ENCODE measurements around the gene TRMT11.
A peak's percentile ranks its signal among the peaks of the same experiment; 100 is the strongest.
"Not testable (repeated sequence)": the region's sequence is repeated elsewhere in the genome, so short reads cannot be mapped to it uniquely, and the experiment has no call there.

The TRMT11 gene

DNA sequence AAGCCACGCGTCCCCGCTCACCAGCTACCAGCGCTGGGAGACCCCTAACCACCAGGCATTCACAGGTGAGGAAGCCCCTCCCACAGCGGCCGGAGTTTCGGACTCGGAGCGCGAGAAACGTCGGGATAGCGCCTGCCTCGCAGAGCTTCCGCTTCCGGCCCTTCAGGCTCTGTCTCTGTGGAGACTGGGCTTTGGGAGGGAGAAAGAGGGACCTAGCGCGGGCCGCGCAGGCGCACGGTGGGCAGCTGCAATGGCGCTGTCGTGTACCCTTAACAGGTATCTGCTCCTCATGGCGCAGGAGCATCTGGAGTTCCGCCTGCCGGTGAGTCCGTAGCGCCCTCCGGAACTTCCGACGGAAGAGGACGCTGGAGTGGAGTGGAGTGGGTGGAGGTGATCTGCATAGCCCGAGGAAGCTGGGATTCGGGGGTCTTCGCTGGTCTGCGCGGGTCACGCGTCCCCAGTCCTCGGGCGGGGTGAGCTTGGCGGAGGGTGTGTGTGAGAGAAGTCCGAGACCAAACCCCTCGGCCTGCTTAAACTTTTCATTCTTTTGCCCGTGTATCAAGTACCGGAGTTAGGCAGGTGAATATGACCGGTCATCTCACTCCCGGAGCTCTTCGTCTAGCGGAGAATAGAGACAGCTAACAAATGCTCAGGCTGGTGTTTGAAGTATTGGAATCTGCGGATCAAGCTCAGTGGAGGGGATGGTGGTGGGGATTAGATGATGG lies at the start of gene TRMT11:
TRMT11 (plus strand) TSS at position 240 of the 725 bp plus-strand sequence; CDS start at position 251, 11 bp downstream.
- peak; percentile 62 for DNase-seq (ENCODE audit: low read depth)

DNA sequence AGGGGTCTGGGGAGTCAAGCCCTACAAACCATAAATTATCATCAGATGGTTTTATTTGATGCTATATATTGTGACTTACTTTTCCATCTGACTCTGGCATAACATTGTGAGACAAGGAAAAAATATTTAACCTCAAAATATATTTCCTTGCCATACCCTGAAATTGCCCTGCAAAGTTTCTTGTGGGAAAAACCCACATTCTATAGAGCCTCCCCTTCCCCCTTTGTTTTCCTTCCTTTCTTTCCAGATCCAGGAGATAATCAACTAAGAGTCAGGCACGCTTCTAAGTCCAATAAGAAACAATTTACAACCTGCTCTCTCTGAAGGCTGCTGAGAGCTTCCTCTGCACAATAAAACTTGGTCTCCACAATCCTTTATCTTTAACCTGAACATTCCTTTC lies 47.3 kb upstream of the TRMT11 start:
- DNase-seq (ENCODE audit: low read depth): no peak

DNA sequence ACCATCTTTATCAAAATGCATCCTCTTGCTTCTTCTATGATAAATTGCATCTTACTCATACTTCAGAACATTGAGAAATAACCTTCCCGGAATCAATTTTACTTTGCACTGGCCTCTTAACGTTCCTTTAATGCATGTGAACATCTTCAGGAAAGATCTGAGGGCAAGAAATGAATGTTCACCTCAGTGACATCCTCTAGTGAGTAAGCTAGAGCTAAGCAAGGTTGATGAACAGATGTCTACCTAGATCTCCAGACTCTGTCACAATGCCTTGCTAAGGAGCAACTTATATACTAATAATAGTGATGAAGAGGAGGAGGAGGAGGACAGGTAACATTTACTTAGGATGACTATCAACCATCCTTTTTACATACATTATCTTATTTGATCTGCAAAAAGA lies 46.5 kb upstream of the TRMT11 start:
- DNase-seq (ENCODE audit: low read depth): no peak

DNA sequence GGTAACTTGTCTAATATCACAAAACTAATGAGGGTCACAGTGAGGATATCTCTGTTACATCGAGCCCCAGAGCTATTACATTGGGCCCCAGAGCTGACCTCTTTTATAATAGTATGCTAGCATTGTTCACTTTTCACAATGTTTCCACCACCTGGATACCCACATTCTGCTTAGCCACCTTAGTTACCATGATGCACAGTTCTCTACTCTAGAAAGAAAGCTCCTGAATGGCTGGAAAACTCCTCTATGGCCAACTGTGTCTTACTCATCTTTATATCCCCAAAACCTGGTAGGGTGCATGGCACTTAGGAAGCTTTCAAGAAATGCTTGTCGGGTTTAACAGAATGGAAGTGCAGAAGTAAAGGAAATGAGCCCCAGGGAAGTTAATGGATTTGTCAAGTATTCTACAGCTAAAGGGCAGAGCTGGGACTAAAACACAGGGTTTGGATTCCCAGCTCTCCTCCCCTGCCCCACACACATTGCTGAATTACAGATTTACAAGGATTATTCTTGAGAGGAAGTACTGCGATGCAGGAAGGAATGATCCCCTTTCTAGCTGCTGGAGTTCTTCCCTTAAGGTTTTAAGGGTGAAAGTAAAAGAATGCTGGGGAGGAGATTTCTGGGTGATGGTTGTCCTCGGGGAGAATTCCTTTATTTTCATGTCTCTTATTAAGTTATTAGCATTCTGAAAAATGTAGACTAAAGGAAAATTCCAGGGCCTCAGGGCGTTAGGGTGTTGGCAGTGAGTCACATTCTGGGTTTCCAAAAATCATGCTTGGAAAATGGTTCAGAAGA lies 45.9 kb upstream of the TRMT11 start:
- no peak for DNase-seq (ENCODE audit: low read depth)

DNA sequence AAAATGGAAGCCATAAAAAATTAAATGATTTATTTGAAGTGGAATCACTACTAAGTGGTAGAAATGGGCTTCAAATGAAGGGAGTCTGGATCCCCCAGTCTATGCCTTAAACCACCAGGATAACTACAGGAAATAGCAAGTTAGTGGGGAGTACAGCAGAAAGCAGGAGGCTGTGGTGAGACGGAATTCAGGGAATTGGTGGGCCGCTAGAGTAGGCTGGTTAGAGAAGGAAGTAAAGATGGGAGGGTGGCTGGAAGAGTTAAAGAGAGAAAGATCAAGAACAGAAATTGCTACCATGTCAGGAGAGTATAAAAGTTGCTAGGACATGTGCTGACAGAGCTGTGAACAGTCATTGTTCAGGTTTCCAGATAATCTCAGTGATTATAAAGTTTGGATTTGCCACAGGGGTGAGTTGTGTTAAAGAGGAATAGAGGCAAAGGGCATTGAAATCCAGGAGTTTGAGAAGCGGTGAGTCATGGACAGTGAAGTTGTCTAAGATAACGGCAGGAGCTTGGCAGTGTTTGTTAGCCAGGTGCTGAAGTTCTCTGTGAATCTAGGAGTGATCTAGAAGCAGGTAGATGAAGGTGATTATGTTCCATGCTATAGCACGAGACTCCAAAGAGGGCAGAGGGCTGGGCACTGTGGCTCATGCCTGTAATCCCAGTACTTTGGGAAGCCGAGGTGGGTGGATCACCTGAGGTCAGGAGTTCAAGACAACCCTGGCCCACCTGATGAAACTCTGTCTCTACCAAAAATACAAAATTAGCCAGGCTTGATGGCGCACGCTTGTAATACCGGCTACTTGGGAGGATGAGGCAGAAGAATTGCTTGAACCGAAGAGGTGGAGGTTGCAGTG lies 43.4 kb upstream of the TRMT11 start:
- no peak for DNase-seq (ENCODE audit: low read depth)

DNA sequence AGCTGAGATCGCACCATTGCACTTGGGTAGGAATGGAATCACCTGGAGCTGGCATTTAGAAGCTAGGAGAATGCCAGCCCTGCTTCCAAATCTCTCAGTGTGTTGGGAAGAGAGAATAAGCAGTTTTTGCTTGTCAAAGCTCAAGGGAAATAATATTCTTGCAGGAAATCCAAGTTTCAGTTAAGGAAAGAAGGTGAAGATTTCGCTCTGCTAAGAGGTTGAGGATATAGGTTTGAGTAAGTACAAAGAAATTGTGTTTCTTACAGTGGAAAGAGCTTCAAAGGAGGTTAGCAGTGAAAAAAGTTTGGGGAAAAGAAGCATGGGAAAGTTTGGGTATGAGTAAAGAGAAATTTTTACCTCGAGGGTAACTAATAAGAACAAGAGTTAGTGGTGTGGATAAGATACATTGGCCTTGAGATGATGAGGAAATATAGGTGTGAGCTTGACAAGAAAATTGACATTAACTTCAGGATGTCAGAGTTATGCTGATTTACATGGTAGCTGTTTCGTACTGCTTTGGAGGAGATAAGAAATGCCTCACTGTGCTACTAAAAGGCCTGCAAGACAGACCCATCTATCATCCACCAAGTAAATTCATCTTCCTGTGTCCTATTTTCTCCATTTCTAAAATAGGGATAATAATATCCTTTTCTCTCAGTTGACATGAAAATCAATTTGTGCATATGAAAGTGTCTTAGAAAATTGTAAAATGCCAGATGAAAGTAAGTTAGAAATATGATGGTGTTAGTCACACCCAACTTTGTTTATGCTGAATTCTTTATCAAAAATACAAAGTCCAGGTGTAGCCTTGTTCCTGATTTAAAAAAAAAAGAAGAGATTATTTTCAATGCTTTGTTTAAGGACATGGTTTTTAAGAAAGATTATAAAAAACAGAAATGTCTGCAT lies 42.6 kb upstream of the TRMT11 start:
- DNase-seq (ENCODE audit: low read depth): no peak

DNA sequence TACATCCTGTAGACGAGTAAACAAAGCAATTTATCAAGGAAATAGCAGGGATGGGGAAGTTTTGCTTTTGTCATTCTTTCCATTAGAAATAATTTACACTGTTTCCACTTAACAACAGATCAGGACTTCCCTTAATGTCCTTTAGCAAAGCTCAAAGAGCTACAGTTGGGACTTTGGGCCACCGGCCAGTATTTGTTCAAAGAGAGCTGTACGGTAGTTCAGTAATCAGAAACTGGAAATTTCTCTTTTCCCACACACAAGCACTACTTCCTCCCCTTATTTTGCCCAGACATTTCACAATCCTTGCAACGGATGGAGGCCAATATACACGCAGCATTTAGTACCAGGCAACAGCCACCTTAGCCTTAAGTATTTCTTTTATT lies 41.9 kb upstream of the TRMT11 start:
- DNase-seq (ENCODE audit: low read depth): no peak

DNA sequence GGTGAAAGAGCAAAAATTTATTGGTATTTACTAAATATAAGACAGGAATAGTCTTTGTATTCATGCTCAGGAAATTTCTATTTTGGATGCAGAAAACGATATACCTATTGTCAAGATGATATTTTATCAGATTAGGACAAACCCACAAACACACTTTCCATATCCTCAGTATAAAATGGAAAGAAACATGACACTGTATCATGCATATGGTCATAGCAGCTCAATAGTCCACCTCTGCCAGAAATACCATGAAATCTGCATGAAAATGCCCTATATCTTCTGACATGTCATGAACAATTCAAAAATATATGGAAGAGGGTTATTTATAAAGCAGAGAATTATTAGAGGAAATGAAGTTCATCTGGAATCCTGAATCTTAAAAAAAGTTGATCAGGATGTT lies 41.4 kb upstream of the TRMT11 start:
- no peak for DNase-seq (ENCODE audit: low read depth)

DNA sequence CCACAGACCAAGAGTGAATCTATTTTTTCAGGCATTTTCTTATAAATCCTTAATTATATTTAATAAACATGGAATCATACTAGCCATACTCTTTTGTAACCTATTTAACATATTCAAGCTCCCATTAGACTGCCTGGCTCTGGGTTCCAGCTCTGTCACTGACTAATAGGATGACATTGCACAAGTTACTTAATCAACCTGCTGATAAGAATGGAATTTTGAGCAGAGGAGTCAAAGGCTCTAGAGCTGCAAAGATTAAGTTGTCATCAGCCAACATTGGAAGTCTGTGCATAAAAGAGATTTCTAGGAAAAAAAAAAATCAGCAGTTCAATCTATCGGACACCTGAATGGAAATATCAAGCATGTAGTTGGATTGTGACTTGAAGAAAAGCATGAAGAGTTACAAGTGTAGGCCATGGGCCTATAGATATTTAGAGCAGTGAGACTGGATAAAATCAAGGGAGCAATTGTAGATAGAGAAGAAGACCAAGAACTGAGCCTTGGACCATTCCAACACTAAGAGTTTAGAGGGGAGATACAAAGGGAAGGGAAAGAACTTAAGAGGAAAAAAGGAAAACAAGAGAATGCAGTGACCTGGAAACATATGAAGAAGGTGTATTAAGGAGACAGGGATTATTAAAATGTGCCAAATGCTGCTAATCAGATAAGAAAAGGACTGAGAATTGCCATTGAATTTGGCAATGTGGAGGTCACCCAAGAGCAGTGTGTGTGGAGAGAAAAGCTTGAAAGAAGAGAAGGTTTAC lies 40.8 kb upstream of the TRMT11 start:
- DNase-seq (ENCODE audit: low read depth): no peak

DNA sequence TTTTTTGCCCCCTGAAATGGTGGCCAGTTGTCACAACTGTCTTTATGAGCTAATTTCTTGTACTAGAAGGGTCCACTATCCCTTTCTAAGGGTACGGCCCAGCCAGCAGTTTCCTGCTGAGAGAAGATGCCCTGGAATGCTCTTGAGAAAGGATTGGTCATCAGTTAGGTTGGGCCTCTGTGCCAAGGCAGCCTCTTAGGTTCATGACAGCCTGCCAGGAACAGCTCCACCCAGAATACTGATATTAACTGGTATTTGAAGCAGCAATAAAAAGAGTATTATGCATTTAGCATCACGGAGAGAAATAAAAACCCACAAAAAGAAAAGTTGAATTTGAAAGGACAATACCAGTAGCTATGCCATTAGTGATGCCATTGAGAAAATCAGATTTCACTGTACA lies 38.7 kb upstream of the TRMT11 start:
- no peak for DNase-seq (ENCODE audit: low read depth)

DNA sequence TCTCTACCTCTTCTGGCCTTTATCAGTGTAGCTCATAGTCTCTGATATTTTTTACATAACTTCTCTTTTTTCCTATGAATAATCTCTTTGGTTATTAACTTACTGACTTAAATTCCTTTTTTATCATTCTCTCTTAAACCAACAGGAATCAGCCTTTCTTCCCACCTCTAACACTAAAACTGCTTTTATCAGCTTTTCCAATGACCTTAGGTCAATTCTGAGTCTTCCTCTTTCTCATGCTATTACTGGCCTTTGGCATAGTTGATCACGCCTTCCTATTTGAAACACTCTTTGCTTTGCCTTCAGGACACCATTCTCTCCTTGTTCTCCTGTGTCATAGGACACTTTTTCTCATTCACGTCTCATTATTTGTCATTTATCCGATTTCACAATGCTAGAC lies 37.9 kb upstream of the TRMT11 start:
- no peak for DNase-seq (ENCODE audit: low read depth)

DNA sequence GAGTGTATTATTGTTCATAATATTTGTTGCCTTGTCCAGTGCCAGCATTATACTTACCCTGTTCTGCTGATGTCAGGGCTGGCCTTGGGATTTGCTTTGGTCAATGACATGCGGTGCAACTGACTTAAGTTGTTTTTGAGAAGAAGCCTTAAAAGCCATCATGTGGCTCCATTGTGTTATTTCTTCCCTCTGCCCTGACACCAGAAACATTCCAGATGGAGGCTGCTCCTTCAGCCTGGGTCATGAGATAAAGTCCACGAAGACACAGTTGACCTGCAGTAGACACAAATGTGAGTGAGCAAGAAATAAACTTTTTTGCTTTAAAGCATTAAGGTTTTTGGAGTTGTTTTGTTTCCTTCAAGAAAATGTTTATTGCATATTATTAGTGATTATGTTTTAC lies 37.3 kb upstream of the TRMT11 start:
- no peak for DNase-seq (ENCODE audit: low read depth)

DNA sequence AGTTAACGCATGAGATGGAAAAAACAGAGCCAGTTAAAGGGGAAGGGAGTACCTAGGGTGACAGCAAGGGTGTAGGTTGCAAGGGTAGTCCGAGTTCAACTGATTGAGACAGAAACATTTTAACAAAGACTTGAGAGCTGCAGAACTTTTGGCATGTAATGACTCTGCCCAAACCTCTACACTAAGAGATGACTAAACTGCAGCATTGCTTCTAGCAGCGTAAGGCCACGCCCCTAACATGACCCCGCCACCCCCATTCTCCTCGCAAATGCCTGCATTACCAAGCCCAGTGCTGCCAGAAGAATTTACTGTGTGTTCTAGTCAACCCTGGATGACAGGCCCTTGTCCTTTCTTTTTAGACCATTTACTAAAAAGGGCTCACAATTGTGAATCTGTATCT lies 36.0 kb upstream of the TRMT11 start:
- no peak for DNase-seq (ENCODE audit: low read depth)

DNA sequence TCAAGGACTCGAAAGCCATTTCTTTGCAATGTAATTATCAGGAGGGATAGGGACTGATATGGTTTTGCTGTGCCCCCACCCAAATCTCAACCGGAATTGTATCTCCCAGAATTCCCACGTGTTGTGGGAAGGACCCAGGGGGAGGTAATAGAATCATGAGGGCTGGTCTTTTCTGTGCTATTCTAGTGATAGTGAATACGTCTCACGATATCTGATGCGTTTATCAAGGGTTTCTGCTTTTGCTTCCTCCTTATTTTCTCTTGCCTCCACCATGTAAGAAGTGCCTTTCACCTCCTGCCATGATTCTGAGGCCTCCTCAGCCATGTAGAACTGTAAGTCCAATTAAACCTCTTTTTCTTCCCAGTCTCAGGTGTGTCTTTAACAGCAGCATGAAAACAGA lies 35.6 kb upstream of the TRMT11 start:
- DNase-seq (ENCODE audit: low read depth): not testable (repeated sequence)

DNA sequence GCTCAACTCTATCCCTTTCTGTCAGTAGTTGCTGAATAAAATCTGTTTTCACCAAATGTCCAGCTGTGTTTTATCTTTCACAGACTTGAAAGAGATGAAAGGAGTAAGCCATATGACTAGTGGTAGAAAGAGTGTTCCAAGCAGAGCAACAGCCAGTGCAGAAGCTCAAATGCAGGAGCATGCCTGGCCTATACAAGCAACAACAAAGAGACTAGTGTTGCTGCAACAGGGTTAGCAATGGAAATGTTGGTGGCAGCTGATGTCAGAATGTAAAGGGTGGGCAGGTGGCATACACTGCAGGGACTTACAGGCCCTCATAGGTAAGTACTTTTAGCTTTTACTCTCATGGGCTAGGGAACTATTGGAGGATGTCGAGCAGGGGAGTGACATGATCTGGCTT lies 35.0 kb upstream of the TRMT11 start:
- no peak for DNase-seq (ENCODE audit: low read depth)

DNA sequence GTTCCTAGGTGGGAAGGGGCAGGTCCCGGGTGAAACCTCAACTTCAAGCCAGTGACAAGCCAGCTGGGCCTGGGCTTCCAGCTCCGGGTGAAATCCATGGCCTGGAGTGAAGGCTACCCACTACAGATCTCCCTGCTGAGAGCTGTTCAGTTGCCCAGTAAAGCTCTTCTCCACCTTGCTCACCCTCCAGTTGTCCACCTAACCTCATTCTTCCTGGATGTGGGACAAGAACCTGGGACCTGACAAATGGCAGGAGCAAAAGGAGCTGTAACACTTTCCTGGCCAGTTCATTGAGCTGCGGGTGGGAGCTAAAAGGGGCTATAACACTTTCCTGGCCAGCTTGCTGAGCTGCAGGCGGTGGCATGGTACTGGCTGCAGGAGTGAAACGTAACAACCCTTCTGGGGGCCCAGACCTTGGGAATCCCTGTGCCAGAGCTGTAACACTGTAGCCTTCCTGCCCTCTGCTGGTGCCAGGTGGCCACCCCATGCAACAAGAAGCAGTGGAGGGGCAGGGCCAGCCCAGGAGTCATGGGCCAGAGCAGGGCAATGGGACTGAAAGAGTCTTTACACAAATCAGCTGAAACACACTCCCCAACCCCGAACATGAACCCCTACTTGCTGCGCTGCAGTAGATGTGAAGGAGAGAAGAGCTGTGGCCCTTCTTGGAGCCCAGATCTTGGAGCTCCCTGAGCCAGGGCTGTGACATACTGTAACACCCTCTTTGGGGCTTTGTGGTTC lies 33.4 kb upstream of the TRMT11 start:
- no peak for DNase-seq (ENCODE audit: low read depth)

DNA sequence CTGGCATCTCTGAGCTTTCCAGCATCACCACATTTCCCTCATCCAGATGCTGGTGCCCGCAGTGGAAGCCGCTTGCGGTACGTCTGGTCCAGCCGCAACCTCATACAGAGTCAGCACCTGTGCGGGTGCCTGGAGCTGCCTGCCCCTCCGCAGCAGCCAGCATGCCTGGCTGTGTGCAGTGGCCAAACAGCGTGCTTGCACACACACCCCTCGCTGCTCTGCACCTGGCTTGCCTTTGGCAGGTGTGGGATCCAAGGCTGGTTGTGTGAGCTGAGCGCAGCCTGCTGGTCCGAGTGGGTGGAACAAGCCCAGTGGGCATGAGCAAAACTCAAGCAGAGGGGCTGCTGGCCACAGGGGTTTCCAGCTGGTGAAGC lies 32.9 kb upstream of the TRMT11 start:
- DNase-seq (ENCODE audit: low read depth): no peak

DNA sequence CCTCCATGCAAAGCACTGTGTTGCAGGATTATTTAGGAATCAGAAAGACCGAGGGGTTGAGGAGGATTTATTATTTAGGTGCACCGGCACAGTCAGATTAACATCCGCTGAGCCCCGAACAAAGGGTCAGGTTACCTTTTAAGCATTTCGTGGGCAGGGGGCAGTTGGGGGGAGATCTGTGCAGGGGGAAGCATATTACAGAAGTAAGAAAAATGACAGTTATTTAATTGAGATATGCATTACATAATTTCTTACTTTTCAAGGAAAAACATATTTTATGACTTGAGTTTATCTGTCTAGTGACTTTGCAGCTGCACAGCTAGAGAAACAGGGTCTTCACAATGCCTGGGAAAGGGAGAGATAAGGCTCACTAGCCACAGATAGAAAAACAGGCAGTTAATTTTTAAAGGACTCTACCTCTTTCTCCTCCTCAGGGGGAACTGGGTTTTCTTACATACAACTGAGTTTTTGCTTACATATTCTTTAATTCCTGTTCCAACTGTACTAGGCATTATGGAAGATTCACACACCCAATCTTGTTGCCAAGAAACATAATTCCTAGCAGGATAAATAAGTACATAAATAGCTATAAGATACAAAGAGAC lies 31.5 kb upstream of the TRMT11 start:
- no peak for DNase-seq (ENCODE audit: low read depth)

DNA sequence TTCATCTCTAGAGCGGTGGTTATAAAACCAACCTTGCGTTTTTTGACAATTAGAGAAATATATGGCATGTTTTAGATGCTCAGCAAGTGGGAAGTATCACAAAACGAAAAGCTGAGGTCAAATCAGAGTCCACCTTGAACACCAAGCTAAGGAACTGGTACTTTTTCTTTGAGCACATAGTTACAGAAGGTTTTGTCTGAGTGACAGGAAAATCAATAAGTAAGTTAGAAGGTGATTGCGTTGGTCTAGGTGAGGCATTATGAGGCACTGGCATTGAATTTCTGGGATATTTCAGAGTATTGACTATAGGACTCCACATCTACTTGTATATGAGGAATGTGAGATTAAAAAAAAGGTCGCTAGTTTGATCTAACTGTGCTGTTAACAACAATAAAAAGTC lies 30.4 kb upstream of the TRMT11 start:
- DNase-seq (ENCODE audit: low read depth): no peak

Data from activated T-cell treated with anti-CD3 and anti-CD28 coated beads for 1 hour (primary cell).